Activated CD8-positive, alpha-beta memory T cell treated with anti-CD3 and anti-CD28 coated beads for 1 hour (primary cell): ENCODE results near the gene PPP3R1.

Experiments
- DNase-seq, 2 donors: peaks; one replicate each; pipeline ENCODE4 v3.0.0-alpha.2; 2020; ENCODE audit warnings: low read depth in 1 of 2; ENCODE audit errors: extremely low read depth in 1 of 2

PPP3R1 gene, protein sequence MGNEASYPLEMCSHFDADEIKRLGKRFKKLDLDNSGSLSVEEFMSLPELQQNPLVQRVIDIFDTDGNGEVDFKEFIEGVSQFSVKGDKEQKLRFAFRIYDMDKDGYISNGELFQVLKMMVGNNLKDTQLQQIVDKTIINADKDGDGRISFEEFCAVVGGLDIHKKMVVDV

GRCh38 chr2:68252400-68253218 is at the start of gene PPP3R1:
Gene PPP3R1, minus strand, starts transcription at chr2:68252532. Its CDS starts 405 bp downstream, at chr2:68252127.
- DNase-seq = peak; percentile 87 to 88

DNA sequence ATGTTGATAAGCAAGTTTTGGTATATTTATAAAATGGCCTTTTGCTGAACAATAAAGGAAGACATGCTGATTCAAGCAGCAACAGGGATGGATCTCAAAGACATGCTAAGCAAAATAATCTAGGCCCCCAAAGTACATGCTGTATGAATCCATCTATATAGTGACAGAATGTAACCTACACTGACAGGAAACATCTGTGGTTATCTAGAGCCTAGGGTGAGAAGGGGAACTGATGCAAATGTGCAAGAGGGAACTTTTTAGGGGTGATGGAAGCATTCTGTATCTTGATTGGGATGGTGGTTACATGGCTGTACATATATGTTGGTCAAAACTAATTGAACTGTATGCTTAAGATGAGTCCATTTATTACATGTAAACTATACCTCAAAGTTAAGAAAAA is 43.2 kb upstream of the PPP3R1 start:
- no peak for DNase-seq

DNA sequence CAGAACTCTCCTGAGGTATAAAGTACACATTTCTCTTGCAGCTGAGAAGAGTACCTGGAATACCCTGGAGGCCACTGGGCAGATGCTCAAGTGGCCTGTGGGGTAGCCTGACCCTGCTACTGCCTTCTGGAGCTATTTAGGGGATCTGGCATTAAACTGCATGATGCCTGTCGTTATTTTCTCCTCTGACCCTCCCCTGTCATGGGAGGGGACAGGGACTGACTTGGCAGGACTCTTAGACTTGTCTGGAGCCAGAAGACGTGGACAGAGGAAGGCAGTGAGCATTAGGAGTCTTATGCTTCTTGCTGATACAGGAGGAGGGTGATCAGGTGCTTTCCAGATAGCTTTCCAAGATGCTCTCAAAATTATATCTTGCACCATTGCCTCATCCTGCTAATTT is 42.6 kb upstream of the PPP3R1 start:
- DNase-seq = no peak

DNA sequence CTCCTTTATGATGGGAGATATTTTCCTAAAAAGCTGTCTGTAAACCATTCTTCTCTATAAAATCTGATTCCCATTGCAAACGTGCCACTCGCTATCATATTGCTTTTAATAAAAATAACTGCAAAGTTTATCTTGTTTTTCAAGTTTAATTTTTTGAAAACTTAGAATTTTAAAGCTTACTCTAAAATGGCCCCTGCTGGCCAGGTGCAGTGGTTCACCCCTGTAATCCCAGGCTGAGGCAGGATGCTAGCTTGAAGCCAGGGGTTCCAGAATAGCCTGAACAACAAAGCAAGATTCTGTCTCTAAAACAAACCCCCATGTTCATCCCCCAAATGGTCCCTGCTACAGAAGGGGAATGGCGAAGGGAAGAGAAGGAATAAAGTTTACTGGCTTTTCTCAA is 41.9 kb upstream of the PPP3R1 start:
- no peak for DNase-seq

DNA sequence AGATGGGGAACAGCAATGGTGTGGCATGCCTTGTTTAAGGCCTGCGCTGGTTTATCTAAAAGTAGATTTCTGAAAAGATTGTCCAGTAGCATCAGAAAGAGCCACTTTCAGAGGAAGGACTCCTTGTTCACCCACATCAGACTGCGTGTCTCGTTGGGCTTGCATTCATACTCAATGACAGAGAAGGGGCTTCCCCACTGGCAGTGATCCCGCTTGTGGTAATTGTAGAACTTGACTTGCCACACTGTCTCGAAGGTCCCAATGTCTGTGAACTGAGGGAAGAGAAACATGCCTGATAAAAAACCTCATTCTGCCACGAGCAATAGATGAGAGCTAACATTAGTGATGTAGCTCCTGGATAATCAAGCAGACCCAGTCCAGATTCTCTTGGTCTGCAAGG is 41.4 kb upstream of the PPP3R1 start:
- DNase-seq = no peak

- no peak for DNase-seq
These were observed 40.7 kb upstream of the PPP3R1 start for GRCh38 chr2:68293024-68293423.

DNA sequence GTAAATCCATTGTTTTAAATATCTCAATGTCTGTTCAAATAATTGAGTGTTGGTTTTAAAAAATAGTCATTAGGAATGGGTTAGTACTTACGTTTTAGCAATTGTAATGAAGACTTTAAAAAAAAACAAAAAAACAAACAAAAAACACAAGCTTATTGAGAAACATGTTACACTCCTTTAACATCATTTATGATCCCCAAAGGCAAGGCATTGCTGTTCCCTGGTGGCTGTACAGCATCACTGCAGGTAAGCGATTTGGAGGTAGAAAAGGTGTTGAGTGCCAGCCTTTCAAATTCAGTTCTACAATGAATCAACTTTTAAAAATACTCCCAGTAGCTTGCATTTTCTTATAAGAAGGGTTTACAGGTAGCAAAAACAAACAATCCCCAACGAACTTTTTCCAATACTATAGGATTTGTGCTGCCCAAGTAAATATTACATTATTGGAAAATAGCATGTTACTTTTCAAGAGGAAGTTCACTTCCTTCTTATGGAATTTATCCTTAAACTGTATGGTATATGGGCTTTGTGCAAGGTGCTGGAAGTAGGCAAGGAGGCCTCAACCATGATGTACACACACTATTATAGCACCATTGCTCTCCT is 39.9 kb upstream of the PPP3R1 start:
- DNase-seq = no peak

- no peak for DNase-seq
These were observed 39.0 kb upstream of the PPP3R1 start for GRCh38 chr2:68291314-68291713.

DNA sequence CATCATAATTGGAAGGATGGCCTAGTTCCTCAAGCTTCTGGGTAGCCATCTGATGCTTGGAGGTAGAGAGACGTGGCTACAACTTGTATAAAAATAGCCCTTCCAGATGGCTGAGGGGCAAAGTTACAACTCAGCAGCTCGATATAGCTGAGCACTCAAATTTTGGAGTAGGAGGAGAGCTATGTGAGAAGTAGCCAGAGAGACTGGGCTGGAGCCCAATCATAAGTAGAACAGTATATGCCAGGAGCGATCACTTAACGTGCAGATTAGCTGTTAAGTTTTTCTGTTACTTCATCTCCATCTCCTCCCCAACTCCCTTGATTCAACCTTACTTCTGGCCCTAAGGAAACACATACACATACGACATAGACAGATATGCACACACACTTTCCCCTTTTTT is 38.6 kb upstream of the PPP3R1 start:
- DNase-seq = no peak

- no peak for DNase-seq
These were observed 35.5 kb upstream of the PPP3R1 start for GRCh38 chr2:68287580-68288441.

- DNase-seq = no peak
These were observed 32.6 kb upstream of the PPP3R1 start for GRCh38 chr2:68284896-68285295.

DNA sequence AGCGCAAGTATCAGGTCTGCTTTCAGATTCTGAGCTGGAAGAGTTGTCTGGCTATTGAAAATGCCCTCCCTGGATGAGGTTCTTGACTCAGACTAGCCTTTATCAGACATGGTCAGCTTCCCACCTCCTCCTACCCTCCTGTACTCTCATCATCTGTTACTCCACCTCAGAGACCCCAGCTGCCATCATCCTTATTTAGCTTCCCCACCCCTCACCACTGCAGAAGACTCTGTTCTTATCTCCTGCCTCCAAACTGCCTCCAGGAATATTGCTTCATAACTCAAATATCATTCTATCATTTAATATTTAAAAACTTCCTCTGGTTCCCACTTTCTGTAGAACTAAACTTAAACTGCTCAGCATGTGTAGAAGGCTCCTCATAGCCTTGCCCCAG is 31.1 kb upstream of the PPP3R1 start:
- DNase-seq = no peak

DNA sequence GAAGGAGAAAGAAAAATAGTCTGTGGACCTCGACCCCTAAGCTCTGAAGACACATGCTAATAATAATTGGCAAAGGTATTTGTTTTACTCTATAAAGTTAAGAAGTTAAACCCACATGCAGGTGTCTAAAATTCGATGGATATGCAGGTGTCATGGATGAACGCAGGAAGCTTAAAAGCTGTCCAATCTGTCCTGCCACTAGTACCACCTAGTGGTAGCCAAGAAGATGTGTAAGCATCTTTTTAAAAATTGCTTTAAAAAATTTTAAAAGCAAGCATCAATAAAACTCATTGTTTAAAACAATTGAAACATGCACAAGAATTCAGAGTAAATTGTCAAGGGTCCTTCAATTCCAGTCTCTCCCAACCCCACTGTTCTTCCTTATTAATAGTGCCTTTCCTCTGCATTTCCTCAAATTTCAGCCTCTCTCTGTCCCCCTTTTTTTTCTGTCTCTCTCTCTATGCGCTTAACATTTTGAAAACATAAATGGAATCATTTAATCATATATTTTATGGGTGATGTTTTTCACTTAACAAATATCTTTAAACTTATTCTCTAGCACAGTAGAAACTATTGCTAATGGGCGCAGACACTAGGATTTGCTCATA is 30.6 kb upstream of the PPP3R1 start:
- DNase-seq = no peak

DNA sequence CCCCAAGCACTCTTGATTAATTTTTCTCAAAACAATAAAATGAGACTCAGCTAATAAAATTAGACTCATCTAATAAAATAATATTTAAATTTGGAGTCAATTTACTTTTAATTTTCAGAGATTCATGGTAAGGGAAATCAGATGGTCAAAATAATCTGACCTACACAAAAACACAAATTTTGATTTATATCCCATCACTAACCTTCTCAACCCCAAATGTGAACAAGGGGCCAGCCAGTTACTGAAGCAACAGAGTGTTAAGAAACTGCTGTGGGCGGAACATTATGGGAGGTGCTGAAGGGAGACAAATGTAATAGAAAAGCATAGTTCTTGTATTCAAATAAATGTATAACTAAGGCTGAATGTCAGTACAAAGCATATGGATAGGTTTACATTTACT is 28.5 kb upstream of the PPP3R1 start:
- DNase-seq = no peak

GRCh38 chr2:68280348-68280747 is 28.0 kb upstream of the PPP3R1 start:
- DNase-seq = no peak

GRCh38 chr2:68279691-68280090 is 27.4 kb upstream of the PPP3R1 start:
- no peak for DNase-seq

GRCh38 chr2:68278169-68278568 is 25.8 kb upstream of the PPP3R1 start:
- no peak for DNase-seq

DNA sequence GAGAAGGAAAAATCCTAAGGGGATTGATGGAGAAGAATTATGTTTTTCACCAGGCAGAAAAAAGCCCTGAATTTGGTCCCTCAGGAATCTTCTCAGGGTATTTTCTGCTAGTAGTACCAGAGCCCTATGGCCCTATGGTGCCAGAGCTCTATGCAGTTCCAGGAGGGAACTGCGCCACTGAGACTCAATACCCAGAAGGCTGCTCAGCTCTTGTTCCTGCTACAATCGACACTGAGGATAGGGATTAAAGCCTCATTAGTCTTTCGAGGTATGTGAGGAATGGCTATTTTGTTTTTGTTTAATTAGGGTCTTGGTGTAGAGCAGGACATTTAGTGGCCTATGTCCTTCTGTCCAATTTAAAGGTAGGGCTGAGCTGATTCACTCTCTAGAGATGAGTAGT is 21.7 kb upstream of the PPP3R1 start:
- DNase-seq = no peak

GRCh38 chr2:68272246-68272994 is 20.1 kb upstream of the PPP3R1 start:
- DNase-seq = no peak

- no peak for DNase-seq
These were observed 14.3 kb upstream of the PPP3R1 start for GRCh38 chr2:68266655-68267054.
